Dendritic cell treated with granulocyte-macrophage colony-stimulating factor and Interleukin-4, amounts not matched to agents 40 ng/mL and 50 ng/mL, for 4 days (primary cell): ENCODE data around the gene DENND4A.
A peak's percentile ranks its signal among the peaks of the same experiment; 100 is the strongest.

ENCODE experiments used
- H3K27ac Mint-ChIP-seq: one replicate; pipeline ENCODE4 v1.8.0; 2022; ENCODE audit warnings: mild to moderate bottlenecking, mixed read lengths
- H3K27me3 Mint-ChIP-seq: one replicate; pipeline ENCODE4 v1.8.0; 2022; ENCODE audit warnings: mild to moderate bottlenecking, mixed read lengths
- H3K36me3 Mint-ChIP-seq: one replicate; pipeline ENCODE4 v1.8.0; 2022; ENCODE audit warnings: low read depth, mixed read lengths
- H3K4me1 Mint-ChIP-seq: one replicate; pipeline ENCODE4 v1.8.0; 2022; ENCODE audit warnings: low read depth, mixed read lengths
- H3K4me3 Mint-ChIP-seq: one replicate; pipeline ENCODE4 v1.8.0; 2022; ENCODE audit warnings: mild to moderate bottlenecking, moderate library complexity, mixed read lengths
- H3K9me3 Mint-ChIP-seq: one replicate; pipeline ENCODE4 v1.8.0; 2022; ENCODE audit warnings: mixed read lengths
- intact Hi-C: fragments of 100-400 bp; cut with micrococcal nuclease; formaldehyde crosslinking; loops from one replicate; pipeline ENCODE4 v1.15.0; 2022

The DENND4A gene

DNA sequence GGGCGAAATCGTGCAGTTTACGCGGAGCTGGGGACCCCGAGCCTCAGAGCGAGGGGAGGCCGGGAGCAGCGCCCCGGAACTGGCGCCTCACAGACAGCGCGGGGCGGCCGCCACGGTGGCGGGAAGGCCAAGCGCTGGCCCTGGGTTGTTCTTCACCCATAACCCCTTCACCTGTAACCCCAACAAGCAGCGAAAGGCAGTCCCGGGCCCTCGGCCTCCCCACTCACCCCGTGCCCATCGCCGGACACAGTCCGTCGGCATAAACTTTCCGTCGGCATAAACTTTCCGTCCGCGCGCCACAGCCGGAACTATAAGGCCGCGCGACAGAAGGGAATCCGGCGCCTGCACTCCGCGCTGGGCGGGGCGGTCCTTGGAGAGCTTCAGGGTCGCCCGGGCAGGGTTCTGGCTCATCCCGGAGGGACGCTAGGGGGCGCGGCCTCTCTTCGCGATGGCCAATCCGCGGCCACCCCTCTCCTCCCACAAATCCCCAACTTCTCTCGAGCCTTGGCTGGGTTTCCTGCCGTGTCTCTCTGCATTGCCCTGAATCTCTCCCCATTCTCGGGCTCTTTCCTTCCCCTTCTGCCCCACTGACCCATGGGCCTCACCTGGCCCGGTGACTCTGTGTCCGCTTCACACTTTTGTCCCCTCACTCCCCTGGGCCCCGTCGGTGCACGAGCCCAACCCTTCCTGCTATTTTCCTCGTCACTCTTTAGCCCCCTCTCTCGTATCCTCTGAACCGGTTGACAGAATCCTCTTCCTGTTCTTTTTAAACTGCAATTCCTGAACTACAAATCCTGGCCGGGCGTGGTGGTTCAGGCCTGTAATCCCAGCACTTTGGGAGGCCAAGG lies 181.0 kb downstream of the DENND4A start, which contains the start of gene INTS14:
INTS14 (minus strand) TSS at position 261 of the 848 bp plus-strand sequence. CDS start 3,751 bp downstream, outside the sequence.
- H3K27me3 Mint-ChIP-seq, result no peaks in the 10 kb centered on the region
- peak within 1 kb of the TSS; percentile 96 for H3K4me3 Mint-ChIP-seq
- H3K27ac Mint-ChIP-seq, result peak within 1 kb of the TSS; percentile 97
- intact Hi-C loops, result loop anchor here (1.0 kb wide), 2 partner anchors 94 to 258 kb away; partner anchors contain the start of genes DPP8 and RAB11A
- H3K4me1 Mint-ChIP-seq, result peaks cover 37% of the 10 kb centered on the region
- peaks cover 18% of the 10 kb centered on the region for H3K36me3 Mint-ChIP-seq
- H3K9me3 Mint-ChIP-seq, result no peaks in the 10 kb centered on the region
